ENCODE results near the gene SLAMF9.

The SLAMF9 gene

DNA sequence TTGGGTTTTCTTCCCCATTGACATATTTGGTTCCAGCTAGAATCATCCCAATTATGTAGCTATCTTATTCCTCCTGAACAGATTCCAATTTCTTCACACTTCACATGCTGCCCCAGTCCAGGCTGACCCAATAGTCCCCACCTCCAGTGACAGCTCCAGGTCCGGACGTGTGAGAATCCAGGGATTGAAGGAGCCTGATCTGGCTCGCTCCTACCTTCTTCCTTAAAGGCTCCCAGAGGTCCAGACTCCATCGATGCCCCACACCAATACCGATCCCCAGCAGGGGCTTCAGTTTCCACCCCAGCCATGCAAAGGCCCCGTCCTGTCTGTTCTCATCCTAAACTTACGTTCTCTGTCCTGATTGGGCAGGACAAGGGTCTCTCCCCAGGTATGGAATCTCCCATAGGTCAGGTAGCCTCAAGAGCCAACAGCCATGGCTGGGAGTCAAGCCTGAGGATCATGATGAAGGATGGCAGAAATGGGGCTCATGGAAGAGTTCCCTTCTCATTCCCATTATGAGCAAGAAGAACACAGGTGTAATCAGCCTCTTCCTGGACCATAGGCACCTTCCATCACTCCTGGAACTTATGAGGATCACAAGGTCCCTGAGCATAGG lies 20.4 kb upstream of the SLAMF9 start:
- DNase-seq (ENCODE audit: low read depth) = no peak

DNA sequence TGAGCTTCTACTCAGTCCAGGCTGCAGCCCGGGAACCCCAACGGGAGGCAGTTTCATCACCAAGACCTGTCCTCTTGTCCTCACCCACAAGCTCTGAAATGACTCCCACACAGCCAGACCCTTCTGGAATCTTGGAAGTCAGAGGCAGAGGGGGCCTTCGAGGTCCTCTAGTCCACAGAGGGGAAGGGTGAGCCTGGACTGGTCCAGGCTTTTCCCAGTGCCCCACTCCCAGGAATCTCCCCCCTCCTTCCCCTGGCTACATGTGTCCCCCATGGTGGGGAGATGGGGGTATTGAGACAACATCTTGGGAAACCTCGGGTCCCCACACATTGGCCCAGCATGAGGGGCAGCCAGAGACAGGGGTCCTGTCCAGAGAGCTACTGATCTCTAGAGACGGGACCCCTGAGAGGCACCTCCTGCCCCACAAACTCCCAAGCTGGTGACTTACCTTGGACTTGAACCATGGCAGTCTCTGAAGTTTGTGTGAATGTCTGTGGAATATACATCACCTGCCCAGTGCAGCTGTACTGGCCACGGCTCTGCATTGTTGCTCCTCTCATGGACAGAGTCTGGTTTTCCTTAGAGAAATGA lies 19.4 kb upstream of the SLAMF9 start:
- no peak for DNase-seq (ENCODE audit: low read depth)

DNA sequence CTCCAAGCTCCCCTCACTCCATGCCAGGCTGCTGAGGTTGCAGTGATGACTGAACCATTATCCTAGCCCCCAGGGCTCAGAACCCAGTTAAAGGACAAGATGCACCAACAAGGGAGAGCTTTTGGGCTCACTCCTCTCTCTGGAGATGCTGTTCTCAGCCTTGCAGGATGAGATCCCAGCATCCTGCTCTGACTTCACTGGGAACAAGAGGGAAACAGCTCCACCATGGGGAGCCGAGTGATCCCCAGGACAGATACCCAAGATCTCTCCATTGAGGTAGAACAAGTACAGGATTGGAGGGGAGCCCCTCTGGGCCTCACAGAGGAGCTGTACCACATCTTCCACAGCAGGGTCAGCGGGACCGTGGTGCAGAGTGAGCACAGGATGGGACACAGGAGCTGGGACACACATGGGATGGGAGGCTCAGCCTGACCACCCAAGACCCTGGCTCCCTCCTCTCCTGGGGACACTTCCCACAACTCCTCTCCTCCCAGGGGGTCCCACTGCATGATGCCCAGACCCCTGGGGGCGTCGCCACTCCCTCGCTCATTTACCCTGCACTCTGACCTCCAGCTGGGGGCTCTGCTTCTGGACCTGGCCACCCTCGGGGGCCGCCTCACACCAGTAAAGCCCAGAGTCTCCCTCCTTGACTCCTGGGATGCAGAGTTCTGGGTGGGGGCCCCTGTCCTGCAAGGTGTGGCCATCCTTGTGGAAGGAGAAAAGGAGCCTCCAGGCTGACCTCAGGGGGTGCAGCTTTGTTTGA lies 18.6 kb upstream of the SLAMF9 start:
- no peak for DNase-seq (ENCODE audit: low read depth)

DNA sequence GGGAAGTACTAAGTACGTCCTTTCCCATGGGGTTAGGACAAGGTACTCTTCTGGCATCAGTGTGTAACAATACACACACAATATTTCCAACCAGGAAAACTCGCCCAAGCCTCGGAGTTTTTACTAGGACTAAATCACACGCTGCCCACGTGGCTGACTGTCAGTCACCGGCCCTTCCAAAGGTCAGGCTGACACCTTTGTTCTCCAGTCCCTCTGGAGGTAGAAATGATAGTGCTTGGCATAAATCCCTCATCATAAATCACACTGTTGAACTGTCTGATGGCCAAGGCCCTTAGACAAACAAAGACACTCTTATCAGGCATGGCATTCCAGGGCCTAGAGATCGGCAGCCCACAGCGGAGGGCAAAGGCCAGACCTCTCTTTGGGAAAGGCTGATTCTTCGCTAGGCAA lies 16.9 kb upstream of the SLAMF9 start:
- no peak for DNase-seq (ENCODE audit: low read depth)

DNA sequence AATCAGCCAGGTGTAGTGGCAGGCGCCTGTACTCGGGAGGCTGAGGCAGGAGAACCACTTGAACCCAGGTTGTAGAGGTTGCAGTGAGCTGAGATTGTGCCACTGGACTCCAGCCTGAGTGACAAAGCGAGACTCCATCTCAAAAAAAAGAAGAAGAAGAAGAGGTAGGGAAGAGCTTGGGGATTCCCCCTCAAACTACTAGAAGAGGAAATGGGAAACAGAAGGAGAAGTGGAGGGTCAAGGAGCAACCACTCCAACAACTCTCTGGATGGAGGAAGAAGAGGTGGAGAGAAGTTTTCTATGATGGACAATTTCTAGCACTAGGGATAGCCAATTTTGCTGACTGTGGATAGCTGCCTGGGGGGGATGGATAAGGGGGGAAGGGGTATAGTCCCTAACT lies 14.9 kb upstream of the SLAMF9 start:
- no peak for DNase-seq (ENCODE audit: low read depth)

DNA sequence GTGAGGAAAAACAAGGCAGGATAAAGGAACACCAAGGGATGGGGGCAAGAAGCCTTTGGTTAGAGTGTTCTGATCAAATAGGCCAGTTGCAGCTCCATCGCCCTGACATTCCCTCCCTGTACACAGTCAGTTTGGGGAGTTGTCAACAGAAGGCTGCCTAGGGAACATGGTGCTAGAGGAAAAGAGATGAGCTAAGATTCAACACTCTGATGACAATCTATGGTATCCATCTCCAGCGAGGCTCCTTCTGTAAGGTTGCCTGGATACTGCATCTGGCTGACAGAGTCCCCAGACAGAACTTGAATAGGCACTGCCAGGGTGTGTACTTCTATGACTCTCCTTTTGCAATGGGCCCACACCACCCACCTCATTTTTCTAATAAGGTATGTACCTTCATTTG lies 11.2 kb upstream of the SLAMF9 start:
- DNase-seq (ENCODE audit: low read depth) = no peak

DNA sequence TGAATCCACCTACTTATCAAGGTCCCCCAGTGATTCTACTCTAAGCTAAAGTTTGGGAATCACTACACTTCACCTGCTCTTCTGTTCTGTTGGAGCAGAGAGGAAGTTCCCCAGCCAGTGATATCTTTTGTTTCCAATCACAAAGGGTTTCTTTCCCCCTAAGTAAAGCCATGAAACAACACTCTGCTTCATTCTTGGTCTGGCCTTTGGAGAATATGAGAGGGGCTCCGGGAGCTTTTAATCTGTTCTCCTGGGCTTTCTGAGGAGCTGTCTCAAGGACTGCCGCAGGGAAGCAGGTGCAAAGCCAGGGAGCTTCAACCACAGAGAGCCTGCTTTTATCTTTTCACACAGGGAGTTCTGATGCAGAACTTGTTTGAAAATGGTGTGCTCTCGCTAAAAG lies 10.1 kb upstream of the SLAMF9 start:
- no peak for DNase-seq (ENCODE audit: low read depth)

DNA sequence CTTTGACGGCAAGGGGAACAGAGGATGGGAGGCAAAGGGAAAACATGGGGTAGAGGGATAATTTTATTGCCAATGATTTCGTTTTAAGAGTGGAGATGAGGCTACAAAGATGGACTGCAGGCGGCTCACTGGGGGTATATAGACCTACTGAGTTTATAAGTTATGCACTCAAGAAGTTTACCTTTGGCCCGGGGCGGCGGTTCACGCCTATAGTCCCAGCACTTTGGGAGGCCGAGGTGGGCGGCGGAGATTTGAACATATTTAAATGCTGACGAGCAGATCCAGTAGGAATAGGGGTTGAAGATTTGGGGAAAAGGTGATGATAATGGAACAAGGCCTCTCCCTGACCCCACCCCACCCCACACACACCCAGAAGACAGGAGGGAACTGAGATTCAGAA lies 8.1 kb upstream of the SLAMF9 start:
- DNase-seq (ENCODE audit: low read depth) = no peak

DNA sequence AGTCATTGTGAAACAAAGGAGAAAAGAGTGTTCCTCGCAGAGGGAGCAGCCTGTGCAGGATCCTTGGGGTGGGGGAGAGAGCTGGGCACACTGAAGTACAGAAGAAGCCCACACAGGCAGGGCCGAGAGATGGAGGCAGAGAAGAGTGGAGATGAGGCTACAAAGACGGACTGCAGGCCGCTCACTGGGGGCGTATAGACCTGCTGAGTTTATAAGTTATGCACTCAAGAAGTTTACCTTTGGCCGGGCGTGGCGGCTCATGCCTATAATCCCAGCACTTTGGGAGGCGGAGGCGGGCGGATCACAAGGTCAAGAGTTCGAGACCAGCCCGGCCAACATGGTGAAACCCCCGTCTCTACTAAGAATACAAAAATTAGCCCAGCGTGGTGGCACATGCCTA lies 7.6 kb upstream of the SLAMF9 start:
- no peak for DNase-seq (ENCODE audit: low read depth)

DNA sequence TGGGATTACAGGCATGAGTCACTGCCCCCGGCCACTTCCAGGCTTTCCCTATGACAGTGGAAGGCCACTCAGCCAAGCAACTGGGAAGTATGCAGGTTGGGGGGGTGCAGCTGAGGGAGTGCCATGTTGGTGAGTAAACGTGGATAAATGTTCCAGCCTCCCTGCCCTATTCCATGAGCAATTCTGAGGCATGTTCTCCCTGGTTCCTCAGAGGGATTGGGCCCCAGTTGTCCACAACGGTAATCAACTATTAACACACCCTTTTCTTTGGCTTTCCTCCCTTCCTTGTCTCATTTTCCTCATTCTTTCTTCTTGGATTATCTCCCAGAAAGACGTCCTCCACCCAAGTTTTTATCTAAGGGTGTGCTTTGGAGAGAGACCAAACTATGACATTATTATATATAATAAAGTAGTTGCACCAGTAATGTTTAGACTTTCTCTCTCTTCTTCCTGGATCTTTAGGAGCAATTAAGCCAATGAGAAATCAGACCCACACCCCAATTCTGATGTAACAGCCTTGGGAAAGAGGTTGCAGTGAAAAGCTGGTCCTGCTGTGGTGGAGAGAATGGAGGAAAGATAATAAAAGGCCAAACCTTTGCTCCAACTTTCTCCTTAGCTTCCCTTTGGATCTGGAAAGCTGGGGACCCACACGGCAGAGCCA lies 6.8 kb upstream of the SLAMF9 start:
- no peak for DNase-seq (ENCODE audit: low read depth)

DNA sequence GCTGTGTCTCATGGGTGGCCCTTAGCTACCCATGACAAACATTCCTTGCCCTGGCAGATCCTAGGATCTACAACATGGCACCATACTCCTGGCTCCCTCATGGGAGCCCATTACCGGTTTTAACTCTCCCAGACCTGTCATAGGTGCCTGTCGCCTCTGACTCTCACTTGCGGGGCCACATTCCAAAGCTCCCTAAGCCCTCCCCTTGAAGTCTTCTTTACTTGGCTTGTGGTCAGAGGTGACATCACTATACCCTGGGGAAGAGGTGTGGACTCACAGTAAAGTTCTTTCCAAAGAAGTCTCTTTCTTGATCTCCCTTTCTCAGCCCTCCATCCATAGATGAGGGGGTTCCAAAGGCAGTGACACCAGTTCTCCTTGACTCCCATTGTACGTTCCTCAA lies 5.4 kb upstream of the SLAMF9 start:
- DNase-seq (ENCODE audit: low read depth) = no peak

DNA sequence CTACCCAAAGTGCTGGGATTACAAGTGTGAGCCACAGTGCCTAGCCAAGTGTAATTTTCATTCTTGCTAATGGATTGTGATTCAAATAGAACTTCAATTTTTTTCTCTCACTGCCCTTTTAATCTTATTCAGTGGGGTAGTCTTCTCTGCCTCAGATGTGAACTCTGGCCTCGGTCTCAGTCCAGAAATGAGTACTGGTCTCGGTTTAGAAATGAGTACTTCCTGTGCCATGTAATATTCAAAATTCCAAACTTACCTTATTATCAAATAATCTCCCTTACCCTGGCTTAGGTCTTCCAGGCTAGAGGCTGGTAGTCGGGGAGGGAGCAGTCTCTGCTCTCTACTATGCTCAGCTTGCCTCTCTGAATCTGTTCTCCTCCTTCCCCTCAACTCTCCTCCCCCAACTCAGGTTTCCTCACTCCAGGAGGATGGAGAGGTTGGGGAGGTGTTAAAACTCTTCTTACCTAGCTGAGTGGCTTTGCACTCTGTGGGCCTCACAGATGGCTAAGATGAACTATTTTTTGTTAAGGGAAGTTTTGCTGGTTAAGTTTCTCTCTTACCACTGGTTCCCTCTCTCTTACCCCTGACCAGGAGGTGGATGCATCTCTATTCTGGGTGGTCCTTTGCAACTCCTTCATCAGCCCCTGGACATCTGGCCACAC lies 4.8 kb upstream of the SLAMF9 start:
- no peak for DNase-seq (ENCODE audit: low read depth)

DNA sequence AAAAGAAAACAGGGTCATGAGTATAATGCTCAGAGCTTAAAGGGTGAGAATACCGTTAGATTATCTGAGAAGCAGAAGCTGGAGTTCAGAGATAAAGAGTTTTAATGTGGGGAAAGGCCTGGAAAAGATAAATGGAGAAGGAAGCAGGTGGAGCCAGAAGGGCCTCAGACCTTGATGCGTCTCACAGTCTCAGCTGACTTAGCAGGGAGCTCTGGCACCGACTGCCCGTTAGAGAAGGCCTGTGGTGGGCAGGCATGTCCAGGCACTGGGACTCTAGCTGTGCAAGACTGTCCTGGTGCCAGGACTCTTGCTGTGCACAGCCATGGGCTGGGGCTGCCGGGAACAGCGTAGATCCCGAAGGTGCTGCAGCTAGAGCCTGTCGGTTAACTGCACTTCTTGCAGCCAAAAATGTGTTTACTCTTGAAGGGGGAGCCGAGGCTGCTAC lies 3.8 kb upstream of the SLAMF9 start:
- DNase-seq (ENCODE audit: low read depth) = no peak

DNA sequence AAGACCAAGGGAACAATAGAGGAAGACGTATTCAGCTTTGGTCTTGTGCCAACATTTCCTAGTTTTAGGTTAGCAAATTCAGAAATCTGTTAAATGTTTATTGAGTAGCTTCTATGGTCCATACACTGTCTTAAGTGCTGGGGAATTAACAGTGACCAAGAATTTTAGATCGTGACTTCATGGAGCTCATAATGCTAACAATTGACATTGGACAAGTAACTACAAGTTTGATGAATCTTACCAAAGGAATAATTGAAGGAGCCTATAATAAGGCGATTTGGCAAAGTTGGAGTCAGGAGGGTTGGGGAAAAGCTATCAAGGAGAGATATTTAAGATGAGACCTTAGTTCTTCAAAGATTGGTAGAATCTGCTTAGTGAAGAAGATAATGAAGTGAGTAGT lies 1.4 kb upstream of the SLAMF9 start:
- no peak for DNase-seq (ENCODE audit: low read depth)

DNA sequence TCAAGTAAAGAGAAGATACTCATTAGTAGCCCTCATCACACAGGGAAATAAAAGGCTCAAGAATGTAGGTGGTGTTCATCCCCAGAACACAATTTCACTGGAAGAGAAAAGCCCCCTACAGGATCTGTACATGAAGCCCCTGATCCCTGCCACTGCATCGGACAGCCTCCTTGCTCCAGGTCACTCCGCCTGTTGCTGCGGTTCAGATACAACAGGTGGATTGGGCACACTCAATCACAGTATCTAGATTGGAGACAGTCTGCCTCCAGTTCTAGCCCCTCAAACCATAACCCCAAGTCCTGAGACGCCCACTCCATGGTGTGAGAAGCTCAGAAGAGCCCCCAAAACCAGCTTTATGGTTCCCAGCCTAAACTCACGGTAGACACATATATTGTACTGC lies 1.1 kb downstream of the SLAMF9 start:
- DNase-seq (ENCODE audit: low read depth) = no peak

DNA sequence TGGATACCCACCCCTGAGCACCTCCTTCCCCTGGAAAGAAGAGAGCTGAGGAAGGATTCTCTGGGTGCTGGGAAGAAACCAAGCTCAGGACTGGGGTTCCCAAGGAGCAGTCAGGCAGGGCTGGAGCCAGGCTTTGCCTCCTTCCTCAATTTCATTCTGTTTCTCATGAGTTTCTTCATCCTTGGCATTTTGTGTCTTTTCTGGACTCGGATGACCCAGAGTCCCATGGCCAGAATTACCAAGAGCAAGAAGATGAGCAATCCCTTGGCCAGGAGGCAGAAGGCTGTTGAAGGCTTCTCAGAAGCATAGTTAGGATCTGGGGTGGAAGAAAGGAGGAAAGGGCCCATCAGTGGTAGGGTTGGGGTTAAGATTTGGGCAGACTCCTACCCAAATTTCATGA lies 2.5 kb downstream of the SLAMF9 start:
- DNase-seq (ENCODE audit: low read depth) = no peak

DNA sequence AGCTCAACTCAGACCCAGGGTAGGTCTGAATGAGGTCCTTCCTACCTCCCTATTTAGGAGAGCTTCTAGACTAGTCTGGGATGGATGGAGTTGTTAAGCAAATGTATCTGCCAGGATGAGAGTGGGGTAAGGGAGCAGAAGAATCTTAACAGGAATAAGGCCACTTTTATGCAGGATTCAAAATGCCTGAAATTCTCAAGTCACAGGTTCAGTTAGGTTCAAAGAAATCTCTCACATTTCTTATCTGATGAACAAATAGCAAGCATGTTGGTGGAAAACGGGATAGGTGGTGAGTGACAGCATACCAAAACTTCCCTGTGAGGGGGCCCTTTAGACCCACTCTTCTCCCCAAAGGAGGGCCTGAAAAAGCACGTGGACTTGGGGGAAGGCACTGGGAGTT lies 3.0 kb downstream of the SLAMF9 start:
- DNase-seq (ENCODE audit: low read depth) = no peak

DNA sequence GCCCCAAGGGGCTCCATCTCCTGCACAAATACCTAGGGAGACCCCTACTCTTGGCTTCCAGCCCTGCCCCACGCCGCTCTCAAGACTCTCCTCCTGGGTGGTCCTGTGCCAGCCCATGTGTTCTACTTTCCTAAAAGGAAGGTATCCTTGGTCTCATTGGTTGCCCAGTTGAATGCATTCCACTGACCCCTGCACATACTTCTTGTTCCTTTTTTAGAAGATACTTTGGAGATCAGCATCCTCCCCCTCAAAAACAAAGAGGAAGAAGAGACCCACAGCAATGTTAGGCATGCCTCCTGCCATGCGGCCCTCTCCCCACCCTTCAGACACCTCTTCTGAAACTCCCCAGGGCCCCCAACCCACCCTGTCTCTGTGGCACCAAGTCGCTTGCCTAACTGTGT lies 4.1 kb downstream of the SLAMF9 start:
- no peak for DNase-seq (ENCODE audit: low read depth)

DNA sequence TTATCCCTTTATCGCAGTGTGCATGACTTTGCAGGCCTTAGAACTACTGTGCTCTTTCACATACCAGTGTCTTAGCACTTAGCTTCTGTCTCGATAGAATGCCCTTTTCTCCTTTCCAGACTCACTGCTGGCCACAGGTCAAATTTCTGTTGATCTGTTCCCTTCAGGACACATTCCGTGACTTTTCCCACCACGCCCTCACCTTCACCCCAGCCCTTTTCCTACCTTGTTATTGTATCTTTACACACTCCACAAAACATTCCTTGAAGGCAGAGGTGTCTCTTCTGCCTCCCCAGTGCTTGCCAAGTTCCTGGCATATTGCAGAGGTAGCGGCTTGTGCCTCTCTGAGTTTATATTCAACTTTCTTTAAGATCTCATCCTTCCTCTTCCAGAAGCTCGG lies 4.9 kb downstream of the SLAMF9 start:
- DNase-seq (ENCODE audit: low read depth) = no peak

DNA sequence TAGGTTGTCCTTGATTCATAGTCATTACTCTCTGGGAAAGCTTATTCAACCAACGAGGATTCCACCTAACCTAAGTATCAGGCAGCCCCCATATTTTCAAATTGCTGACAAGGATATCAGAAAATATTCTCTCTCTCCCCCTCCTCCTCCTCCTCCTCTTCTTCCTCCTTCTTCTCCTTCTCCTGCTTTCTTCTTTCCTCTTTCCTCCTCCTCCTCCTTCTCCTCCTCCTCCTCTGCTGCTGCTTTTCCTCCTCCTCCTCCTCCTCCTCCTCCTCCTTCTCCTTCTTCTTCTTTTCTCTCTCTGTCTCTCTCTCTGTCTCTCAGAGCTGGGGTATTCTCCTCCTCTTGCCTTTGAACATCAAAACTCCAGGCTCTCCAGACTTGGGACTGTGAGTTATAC lies 6.1 kb downstream of the SLAMF9 start:
- no peak for DNase-seq (ENCODE audit: low read depth)

DNA sequence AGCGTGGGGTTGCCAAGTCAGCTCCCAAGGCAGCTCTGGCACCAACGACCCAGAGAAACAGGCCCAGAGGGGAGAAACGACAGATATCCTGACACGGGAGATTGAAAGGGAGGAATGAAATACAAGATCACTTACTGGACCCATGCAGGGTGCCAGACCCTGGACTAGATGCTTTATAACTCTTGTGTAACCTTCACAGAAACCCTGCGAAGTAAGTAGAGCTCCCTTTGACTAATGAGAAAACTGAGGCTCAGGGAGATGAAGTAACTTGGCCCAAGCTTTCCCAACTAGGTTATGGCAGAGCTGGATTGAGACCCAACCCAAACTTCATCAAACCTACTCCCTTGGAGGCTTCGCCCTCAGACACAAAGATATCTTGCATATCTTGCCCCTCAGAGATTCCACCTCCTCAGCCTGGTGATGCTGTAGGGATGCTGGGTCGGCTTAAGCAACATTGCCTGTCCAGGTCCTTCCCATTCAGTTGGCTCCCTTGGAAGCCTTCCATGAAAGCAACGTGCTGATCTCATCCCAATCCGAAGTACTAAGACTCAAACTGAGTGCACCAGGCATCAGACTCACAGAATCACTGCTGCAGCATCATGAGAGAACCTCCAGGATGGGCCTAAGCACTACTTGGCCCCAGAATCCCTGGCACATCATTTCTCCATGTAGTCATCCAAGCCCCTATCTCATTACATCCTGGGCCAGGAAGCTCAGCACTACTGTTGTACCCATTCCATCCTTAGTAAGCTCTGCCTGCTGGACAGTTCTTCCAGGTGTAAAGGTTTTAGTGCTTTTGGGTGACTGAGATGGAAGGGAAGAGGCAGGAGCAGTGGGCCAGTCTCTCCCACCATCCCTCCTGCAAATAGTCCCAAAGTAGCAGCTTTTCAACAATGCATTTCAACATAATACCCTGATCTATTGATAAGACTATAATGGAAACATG lies 7.5 kb downstream of the SLAMF9 start:
- no peak for DNase-seq (ENCODE audit: low read depth)

All from T-helper 22 cell (primary cell).